GM18511 (cell line): ENCODE data around the gene ZBTB5.
"Not testable (repeated sequence)": the region's sequence is repeated elsewhere in the genome, so short reads cannot be mapped to it uniquely, and the experiment has no call there.

ENCODE experiments used
- ATAC-seq: cut with Tn5 transposase; IDR thresholded peaks from one replicate; pipeline ENCODE4 v1.9.1; 2021; ENCODE audit warnings: mild to moderate bottlenecking, moderate library complexity; ENCODE audit not compliant: unreplicated experiment

The ZBTB5 gene, protein sequence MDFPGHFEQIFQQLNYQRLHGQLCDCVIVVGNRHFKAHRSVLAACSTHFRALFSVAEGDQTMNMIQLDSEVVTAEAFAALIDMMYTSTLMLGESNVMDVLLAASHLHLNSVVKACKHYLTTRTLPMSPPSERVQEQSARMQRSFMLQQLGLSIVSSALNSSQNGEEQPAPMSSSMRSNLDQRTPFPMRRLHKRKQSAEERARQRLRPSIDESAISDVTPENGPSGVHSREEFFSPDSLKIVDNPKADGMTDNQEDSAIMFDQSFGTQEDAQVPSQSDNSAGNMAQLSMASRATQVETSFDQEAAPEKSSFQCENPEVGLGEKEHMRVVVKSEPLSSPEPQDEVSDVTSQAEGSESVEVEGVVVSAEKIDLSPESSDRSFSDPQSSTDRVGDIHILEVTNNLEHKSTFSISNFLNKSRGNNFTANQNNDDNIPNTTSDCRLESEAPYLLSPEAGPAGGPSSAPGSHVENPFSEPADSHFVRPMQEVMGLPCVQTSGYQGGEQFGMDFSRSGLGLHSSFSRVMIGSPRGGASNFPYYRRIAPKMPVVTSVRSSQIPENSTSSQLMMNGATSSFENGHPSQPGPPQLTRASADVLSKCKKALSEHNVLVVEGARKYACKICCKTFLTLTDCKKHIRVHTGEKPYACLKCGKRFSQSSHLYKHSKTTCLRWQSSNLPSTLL

DNA sequence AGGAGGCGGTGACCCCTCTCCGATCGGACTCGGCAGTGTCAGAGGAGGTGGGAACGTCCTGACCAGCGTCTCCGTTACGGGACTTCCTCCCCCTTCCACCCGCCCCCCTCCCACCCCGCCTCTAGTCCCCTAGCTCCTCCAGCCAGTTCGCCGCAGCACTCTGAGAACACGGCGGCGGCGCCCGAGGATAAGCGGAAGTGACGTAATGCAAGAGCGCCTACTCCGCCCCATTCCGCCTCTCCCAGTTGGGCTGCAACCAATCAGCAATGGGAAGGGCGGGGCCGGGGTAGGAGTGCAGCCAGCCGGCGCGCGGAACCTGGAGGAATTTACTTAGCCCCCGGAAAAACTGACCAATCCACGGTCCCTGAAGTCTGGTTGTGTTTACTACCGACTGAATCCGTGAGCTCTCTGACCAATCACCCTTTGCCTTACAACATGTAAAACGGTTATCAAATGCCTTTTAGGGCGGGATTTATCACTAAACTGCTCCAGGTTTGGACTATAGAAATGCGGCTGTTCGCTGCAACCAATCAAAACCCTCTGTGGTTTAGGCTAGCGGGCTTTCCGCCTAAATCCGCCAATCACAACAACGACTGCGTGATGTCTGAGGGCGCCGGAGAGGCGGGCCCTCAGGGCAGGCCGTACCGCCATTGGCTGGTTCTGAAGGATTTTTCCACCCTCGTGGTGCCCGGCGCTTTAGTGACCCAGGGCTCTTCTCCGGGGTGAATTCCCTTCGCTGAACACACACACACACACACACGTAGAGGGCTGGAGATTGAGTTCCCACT is at the start of gene ZBTB5:
TSS of gene ZBTB5 (minus strand) at position 202 of the 788 bp plus-strand sequence. CDS start 22,899 bp downstream, outside the sequence.
- ATAC-seq, result peak; percentile 80

DNA sequence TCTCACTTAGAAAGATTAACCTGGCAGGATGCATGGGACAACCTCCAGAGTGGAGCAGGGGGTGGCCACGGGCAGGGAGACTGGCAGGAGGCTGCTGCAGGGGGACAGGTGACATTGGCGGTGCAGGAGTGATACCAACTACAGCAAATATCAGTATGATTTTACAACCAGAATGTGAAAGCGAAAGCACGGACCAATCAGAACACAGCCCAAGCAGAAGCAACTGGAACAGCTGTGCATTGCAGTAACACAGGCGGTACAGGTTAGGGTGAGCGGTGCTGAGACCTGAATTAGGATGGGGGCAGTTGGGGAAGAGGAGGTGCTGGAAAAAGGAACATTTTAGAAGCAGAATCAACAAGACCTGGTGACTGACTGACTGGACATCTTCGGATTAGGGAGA is 49.7 kb upstream of the ZBTB5 start:
- ATAC-seq, result no peak

DNA sequence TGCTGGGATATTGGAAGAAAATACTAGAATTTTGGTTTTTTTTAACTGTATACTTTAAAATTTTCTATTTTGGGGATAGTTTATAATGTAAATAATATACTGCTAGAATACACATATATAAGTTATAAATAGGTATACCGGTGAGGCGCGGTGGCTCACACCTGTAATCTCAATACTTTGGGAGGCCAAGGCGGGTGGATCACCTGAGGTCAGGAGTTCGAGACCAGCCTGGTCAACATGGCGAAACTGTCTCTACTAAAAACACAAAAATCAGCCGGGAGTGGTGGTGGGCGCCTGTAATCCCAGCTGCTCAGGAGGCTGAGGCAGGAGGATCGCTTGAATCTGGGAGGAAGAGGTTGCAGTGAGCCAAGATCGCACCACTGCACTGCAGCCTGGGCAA is 49.2 kb upstream of the ZBTB5 start:
- not testable (repeated sequence) for ATAC-seq

GRCh38 chr9:37512437-37512836 is 47.2 kb upstream of the ZBTB5 start:
- ATAC-seq, result no peak

DNA sequence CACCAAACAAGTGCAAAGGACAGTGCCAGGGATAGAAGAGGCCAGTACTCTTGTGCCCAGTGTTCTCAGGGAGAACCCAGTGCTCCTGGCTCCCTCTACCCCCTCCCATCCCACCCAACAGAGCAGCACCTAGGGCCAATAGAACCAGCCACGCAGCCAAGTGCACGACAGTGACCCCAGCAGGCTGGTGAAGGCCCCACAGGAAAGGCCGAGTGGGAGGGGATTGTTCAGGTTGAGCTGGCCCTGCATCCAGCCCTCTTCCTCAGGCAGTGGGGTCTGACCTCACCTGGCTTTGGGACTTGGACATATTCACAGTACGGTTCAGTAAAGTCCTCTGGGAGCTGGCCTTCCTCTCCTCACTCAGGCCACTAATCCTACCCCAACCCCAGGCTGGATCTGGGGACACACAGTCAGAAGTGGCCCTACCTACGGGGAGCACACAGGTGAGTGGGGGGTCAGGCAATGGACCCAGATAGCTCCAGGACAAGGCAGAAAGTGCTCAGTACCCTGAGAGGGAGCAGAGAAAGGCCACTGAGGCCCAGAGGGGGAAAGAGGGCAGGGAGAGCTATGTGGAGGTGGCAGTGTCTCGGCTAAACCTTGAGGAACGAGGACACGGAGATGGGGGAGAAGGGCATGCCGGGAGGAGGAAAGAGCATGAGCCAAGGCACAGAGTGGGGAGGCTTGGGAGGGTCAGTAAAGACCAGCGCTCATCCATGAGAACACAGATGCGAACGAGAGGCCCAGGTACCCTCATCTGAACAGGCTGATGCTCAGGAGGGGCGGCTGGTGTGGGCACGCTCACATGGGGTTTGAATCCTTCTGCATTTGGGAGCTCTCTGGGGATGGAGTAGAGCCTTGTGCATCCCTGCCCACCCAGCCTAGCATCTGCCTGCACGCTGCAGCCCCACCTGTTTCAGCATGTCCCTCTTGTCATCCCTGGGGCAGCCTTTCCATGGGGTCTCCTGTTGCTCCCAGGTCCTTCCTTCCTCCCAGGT is 46.1 kb upstream of the ZBTB5 start:
- ATAC-seq, result peak; percentile 64

DNA sequence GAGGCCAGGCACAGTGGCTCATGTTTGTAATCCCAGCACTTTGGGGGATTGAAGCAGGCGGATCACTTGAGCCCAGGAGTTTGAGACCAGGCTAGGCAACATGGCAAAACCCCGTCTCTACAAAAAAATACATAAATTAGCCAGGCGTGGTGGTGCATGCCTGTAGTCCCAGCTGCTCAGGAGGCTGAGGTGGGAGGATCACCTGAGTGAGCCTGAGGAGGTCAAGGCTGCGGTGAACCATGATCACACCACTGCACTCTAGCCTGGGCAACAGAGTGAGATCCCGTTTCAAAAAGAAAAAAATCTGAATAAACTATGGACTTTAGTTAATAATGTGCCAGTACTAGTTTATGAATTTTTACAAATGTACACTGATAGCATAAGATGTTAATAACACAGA is 44.8 kb upstream of the ZBTB5 start:
- not testable (repeated sequence) for ATAC-seq

- no peak for ATAC-seq
These were observed 44.3 kb upstream of the ZBTB5 start for GRCh38 chr9:37509536-37509935.

- ATAC-seq, result no peak
These were observed 43.6 kb upstream of the ZBTB5 start for GRCh38 chr9:37508834-37509206.

GRCh38 chr9:37508135-37508833 is 43.0 kb upstream of the ZBTB5 start:
- no peak for ATAC-seq

DNA sequence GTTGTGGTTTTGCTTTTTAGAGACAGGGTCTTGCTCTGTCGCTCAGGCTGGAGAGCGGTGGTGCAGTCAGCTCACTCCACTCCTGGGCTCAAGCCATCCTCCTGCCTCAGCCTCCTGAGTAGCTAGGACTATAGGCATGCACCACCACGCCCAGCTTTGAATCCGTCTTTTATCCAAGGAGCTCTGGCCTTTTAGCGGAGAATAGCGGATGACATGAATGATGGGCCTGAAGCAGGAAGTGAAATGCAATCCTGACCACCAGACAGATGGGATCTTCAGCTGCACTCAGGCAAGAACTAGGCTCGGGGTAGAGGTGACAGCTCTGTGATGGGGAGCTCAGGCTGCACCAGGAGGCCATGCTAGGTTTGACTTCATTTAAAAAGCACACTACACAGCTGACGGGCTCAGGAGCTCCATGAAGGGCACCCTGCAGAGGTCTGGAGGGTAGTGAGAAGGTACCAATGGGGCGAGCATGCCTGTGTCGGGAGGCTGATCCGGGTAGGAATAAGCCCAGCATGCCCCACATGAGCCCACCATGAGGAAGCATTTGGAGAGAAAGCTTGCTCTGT is 42.4 kb upstream of the ZBTB5 start:
- no peak for ATAC-seq

GRCh38 chr9:37504605-37505004 is 39.4 kb upstream of the ZBTB5 start:
- ATAC-seq, result no peak

- ATAC-seq, result no peak
These were observed 38.5 kb upstream of the ZBTB5 start for GRCh38 chr9:37503736-37504135.

DNA sequence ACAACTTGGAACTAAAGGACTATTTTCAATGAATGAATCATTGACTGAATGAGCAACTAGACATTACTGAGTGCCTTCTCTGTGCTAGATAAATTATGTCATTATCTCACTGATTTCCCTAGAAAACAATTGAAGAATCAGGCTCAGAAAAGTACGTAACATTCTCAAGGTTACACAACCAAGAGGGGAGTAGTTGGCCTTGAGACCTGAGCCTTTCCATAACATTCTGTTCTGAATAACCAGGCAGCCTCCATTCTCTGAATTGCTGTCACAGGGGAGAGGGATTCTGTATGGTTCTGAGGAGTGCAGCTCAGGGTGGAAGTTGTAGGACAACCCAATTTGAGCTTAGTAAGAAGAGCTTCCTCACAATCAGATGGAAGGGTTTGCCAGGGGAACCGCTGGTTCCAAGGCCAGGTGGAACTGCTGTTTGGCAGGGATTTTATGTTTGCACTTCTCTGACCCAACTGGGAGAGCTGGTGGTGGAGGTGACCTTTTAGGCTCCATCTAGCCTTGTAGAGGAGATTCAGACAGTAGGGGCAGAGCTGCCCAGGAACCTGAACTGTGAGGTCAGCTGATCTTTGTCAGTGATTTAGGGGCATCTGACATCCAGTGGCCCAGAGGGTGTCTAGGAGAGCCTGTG is 36.8 kb upstream of the ZBTB5 start:
- no peak for ATAC-seq

DNA sequence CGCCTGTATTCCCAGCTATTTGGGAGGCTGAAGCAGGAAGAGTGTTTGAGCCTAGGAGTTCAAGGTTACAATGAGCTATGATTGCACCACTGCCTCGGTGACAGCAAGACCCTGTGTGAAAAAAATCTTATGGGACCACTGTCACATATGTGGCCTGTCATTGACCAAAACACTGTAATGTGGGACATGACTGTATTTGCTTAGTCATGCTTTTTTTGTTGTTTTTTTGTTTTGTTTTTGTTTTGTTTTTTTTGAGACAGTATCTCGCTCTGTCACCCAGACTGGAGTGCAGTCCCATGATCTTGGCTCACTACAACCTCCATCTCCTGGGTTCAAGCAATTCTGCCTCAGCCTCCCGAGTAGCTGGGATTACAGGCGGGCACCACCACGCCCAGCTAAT is 34.0 kb upstream of the ZBTB5 start:
- no peak for ATAC-seq

- ATAC-seq, result no peak
These were observed 33.2 kb upstream of the ZBTB5 start for GRCh38 chr9:37498457-37498856.

GRCh38 chr9:37497320-37497719 is 32.1 kb upstream of the ZBTB5 start:
- no peak for ATAC-seq

GRCh38 chr9:37496020-37496419 is 30.8 kb upstream of the ZBTB5 start:
- ATAC-seq, result no peak

DNA sequence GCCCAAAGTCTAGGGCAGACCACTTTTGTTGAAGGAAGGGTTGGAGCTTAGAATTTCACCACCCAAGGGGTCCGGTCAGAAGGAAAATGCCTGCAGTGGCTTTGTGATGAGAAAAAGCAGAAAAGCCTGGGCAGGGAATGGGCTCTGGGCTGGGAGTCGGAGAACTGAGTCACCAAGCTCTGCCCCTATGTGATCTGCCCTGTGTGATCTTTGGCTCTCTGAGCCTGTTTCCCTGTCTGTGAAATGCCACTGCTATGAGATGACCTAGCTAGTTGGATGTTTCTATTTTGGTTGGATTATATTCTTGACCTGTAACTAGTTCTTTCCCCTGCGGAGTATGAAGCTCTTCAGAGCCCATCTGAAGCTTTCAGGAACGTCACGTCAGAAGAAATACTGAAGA is 30.3 kb upstream of the ZBTB5 start:
- no peak for ATAC-seq

DNA sequence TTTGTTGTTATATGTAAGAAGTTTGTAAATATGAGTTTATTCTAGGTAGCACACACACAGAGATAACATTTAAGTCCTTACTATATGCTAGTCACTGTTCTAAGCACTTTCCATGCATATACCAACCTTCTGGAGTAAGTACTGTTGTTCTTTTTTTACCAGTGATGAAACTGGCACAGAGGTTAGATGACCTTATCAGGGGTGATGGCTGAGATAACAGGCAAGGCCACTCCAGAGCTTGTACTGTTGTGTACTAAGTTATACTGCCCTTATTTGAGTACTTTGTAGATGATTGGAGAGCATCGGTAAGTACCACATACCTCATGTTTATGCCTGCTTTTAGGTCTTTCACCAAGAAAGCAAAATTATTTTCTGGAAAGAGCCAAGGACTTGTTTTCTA is 26.7 kb upstream of the ZBTB5 start:
- no peak for ATAC-seq
